WERI-Rb-1 (cell line): Measurements from ENCODE around the gene AGAP1.

Source experiments
- DNase-seq: peaks from one replicate; pipeline ENCODE4 v3.0.0-alpha.2; 2020
- H3K27ac ChIP-seq: fragments of 250-450 bp; sonication (Bioruptor Pico); 2 replicates; pipeline ENCODE4 v1.5.1; 2020; ENCODE audit warnings: mild to moderate bottlenecking, moderate library complexity
- H3K27me3 ChIP-seq: fragments of 250-450 bp; sonication (Bioruptor Pico); 2 replicates; pipeline ENCODE4 v1.5.1; 2021; ENCODE audit warnings: mild to moderate bottlenecking, low read depth, moderate library complexity; ENCODE audit not compliant: insufficient read depth, severe bottlenecking
- H3K36me3 ChIP-seq: fragments of 250-450 bp; sonication (Bioruptor Pico); 2 replicates; pipeline ENCODE4 v1.5.1; 2020; ENCODE audit warnings: mild to moderate bottlenecking, moderate library complexity
- H3K4me3 ChIP-seq: 2 replicates; pipeline ENCODE4 v1.5.1; 2011; ENCODE audit warnings: low read depth, mild to moderate bottlenecking, control low read depth, low read length
- H3K9me3 ChIP-seq: fragments of 250-450 bp; sonication (Bioruptor Pico); 2 replicates; pipeline ENCODE4 v1.5.1; 2021; ENCODE audit warnings: mild to moderate bottlenecking, moderate library complexity; ENCODE audit not compliant: severe bottlenecking
- CTCF ChIP-seq: IDR thresholded peaks from 2 replicates; pipeline ENCODE4 v1.5.1; 2011; ENCODE audit warnings: low read depth, mild to moderate bottlenecking, control low read depth, inconsistent platforms, low read length

AGAP1 gene

GRCh38 chr2:235747786-235748091 is 253.9 kb downstream of the AGAP1 start:
- no peak for TF ChIP-seq CTCF
- no peaks in the 10 kb centered on the region for H3K27me3 ChIP-seq
- no peak overlapping the region for H3K4me3 ChIP-seq
- H3K36me3 ChIP-seq, result peaks cover 14% of the 10 kb centered on the region
- no peak for DNase-seq
- no peak overlapping the region for H3K27ac ChIP-seq
- H3K9me3 ChIP-seq, result no peaks in the 10 kb centered on the region

GRCh38 chr2:235749121-235749770 is 255.4 kb downstream of the AGAP1 start:
- no peak for DNase-seq

GRCh38 chr2:235749771-235750160 is 255.9 kb downstream of the AGAP1 start:
- H3K27ac ChIP-seq, result no peak overlapping the region
- no peak for TF ChIP-seq CTCF

More at GRCh38 chr2:235749121-235749770, 255.4 kb downstream of the AGAP1 start:
- H3K9me3 ChIP-seq, result no peaks in the 10 kb centered on the region
- no peak for TF ChIP-seq CTCF
- no peak overlapping the region for H3K4me3 ChIP-seq
- H3K27ac ChIP-seq, result no peak overlapping the region
- H3K36me3 ChIP-seq, result peaks cover 13% of the 10 kb centered on the region
- no peaks in the 10 kb centered on the region for H3K27me3 ChIP-seq

GRCh38 chr2:235752846-235753245 is 259.0 kb downstream of the AGAP1 start:
- peaks cover 3% of the 10 kb centered on the region; the same call in 1 of the 2 replicates for H3K36me3 ChIP-seq
- no peak for DNase-seq
- H3K27me3 ChIP-seq, result no peaks in the 10 kb centered on the region
- TF ChIP-seq CTCF, result no peak
- no peak overlapping the region for H3K4me3 ChIP-seq
- H3K9me3 ChIP-seq, result no peaks in the 10 kb centered on the region
- H3K27ac ChIP-seq, result no peak overlapping the region

More at GRCh38 chr2:235749771-235750160, 255.9 kb downstream of the AGAP1 start:
- H3K27me3 ChIP-seq, result no peaks in the 10 kb centered on the region
- peaks cover 13% of the 10 kb centered on the region for H3K36me3 ChIP-seq
- no peaks in the 10 kb centered on the region for H3K9me3 ChIP-seq
- H3K4me3 ChIP-seq, result no peak overlapping the region
- DNase-seq, result no peak

- no peak for DNase-seq
- no peaks in the 10 kb centered on the region for H3K9me3 ChIP-seq
- peaks cover 3% of the 10 kb centered on the region; the same call in 1 of the 2 replicates for H3K36me3 ChIP-seq
- no peak overlapping the region for H3K27ac ChIP-seq
- no peak for TF ChIP-seq CTCF
- no peak overlapping the region for H3K4me3 ChIP-seq
- H3K27me3 ChIP-seq, result no peaks in the 10 kb centered on the region
Measured at GRCh38 chr2:235754357-235755207, 260.7 kb downstream of the AGAP1 start.
